Ovary (tissue), 9 donors: Measurements from ENCODE around the gene FAM163B. TPM values are rescaled to one million over a fixed set of nuclear protein-coding genes. Genes with fewer than 3 reads are reported as not detected.

ENCODE experiments used
- DNase-seq, 5 donors: peaks; one replicate each; pipeline ENCODE4 v3.0.0-alpha.2; 2019 to 2020
- H3K27ac ChIP-seq, 2 donors: fragments of 200-600 bp; one replicate each; pipeline versions ENCODE4 v1.5.1 to v1.8.0; 2019 to 2022
- H3K27me3 ChIP-seq: fragments of 200-600 bp; one replicate; pipeline ENCODE4 v1.8.0; 2022
- H3K36me3 ChIP-seq: fragments of 200-600 bp; sonication (generic); one replicate; pipeline ENCODE4 v1.5.1; 2019
- H3K4me1 ChIP-seq: one replicate; pipeline ENCODE4 v1.8.1; 2013; ENCODE audit warnings: mild to moderate bottlenecking, moderate library complexity; ENCODE audit not compliant: insufficient read depth
- H3K4me3 ChIP-seq: fragments of 200-600 bp; sonication (generic); one replicate; pipeline ENCODE4 v1.5.1; 2017
- H3K9me3 ChIP-seq, 2 donors: fragments of 200-600 bp in 1 of 2; sonication (generic) in 1 of 2; one replicate each; pipeline versions ENCODE4 v1.5.1 to v1.8.1; 2013 to 2019; ENCODE audit warnings: mild to moderate bottlenecking in 1 of 2, moderate library complexity in 1 of 2
- EP300 ChIP-seq: sonication (generic); formaldehyde crosslinking; IDR thresholded peaks from one replicate; pipeline ENCODE4 v1.6.1; 2017; ENCODE audit warnings: antibody characterized with exemption
- POLR2A ChIP-seq: fragments of 450-650 bp; IDR thresholded peaks from one replicate; pipeline ENCODE4 v1.6.1; 2017; ENCODE audit warnings: antibody characterized with exemption, mild to moderate bottlenecking, moderate library complexity
- WGBS, 3 donors: extraction: QIAGEN DNeasy Blood & Tissue Kit in 1 of 3; methylation state at CpG; one replicate each; pipeline versions ENCODE4 v1.1.5 to v1.1.7; 2013 to 2017; 5-methylcytosine and 5-hydroxymethylcytosine counted together
- intact Hi-C, 4 donors: fragments of 100-400 bp; cut with DNase I; formaldehyde crosslinking; loops; one replicate each; pipeline versions ENCODE4 v1.11.0 to v1.15.1; 2022 to 2023
- polyA plus RNA-seq, 2 donors: library from polyadenylated mRNA; stranded (reverse); fragments of 200-250 nt in 1 of 2; fragments of 350-450 nt in 1 of 2; fragmentation: Illumina TruSeq in 1 of 2; extraction: RNeasy Lipid Tissue Mini Kit (QIAGEN cat#74804) in 1 of 2; gene quantifications; one replicate each; pipeline ENCODE4 v1.2.3, GENCODE V29; 2013 to 2014
- total RNA-seq, 7 donors: library from RNA; depleted of rRNA in 2 of 7; stranded (reverse); fragments of >200 nt in 2 of 7; fragmentation: NEBNext Ultra II Directional in 3 of 7; extraction: Animal tissue kit (Norgen Biotek cat#: 25700) in 3 of 7; gene quantifications; one replicate each; pipeline versions ENCODE4 v1.1.0 to v1.2.4, GENCODE V29; 2016 to 2023
- TF ChIP-seq, protein P1 (sequence below), 3 donors: fragments of 450-650 bp in 2 of 3; fragments of 200-600 bp in 1 of 3; IDR thresholded peaks; one replicate each; pipeline versions ENCODE4 v1.5.1 to v1.8.0; 2016 to 2022; ENCODE audit warnings: antibody characterized with exemption in 3 of 3, mild to moderate bottlenecking in 1 of 3
- donor health status: DM: no; HTN: no; CAD: no; lungs with moderate emphysema.
- donor health status: DM: no; HTN: no; CAD: no.
- donor health status: Bipolar disorder and iron deficiency.
- donor health status: DM: yes; HTN: yes; CAD: no.
- donor health status: DM: no; HTN: no; CAD: no.
- donor health status: DM: yes; HTN: yes; CAD: no.

FAM163B gene
- total and polyA plus RNA-seq, 9 donors: 0.21 to 0.30 TPM; not detected in 7

DNA sequence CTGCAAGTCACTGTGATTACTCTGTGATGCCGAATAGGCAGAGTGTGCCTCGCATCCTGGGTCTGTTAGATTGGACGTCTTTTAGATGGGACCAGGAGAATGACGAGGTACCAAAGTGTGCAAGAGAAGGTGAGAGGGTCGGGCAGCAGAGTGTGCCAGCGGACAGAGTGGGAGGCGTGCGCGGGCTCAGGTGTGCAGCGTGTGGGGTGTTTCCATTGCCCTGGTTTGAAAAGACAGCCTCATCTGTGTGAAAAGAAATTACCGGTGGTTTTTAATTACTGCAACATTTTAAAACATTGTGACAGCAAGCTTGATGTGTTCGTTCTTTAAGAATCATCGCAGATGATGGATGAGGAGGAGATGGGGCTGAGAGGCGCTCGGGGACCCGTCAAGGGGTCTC, 4.2 kb upstream of the FAM163B start:
- intact Hi-C loops: no loop called here
- Histone ChIP-seq H3K4me3 (no peak overlapping the region), H3K27ac (no peak overlapping the region), H3K27me3 (no peaks in the 10 kb centered on the region), H3K4me1 (peaks cover 5% of the 10 kb centered on the region), H3K36me3 (no peaks in the 10 kb centered on the region), H3K9me3 (no peaks in the 10 kb centered on the region)
- DNase-seq: no peak
- WGBS, 3 donors: 67 to 78% (median 70%) methylated on average over 16 of the region's 16 CpGs
- no peak for TF ChIP-seq POLR2A
- TF ChIP-seq, protein P1, sequence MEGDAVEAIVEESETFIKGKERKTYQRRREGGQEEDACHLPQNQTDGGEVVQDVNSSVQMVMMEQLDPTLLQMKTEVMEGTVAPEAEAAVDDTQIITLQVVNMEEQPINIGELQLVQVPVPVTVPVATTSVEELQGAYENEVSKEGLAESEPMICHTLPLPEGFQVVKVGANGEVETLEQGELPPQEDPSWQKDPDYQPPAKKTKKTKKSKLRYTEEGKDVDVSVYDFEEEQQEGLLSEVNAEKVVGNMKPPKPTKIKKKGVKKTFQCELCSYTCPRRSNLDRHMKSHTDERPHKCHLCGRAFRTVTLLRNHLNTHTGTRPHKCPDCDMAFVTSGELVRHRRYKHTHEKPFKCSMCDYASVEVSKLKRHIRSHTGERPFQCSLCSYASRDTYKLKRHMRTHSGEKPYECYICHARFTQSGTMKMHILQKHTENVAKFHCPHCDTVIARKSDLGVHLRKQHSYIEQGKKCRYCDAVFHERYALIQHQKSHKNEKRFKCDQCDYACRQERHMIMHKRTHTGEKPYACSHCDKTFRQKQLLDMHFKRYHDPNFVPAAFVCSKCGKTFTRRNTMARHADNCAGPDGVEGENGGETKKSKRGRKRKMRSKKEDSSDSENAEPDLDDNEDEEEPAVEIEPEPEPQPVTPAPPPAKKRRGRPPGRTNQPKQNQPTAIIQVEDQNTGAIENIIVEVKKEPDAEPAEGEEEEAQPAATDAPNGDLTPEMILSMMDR (IDR thresholded peaks at IDR 0.05): no peak
- no peak for TF ChIP-seq EP300

DNA sequence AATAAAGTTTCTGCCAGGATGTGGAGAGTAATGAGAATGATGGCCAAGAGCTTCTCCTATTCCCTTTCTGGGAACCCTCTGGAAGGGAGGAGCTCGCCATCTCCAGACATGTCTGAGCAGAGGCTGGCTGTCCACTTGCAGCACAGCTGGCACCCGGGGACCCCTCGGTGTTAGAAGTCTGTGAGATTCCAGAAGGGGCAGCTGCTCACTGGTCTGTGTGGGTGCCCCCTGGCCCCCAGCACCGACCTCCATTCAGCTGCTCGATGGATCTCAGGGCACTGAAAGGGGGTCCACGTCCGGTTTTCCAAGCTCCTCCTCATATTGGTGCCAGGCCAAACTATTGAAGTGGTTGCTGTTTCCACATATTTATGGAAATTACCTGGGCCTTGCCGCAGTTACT, 3.6 kb upstream of the FAM163B start:
- intact Hi-C loops: no loop called here
- no peak overlapping the region for H3K4me3 ChIP-seq
- no peaks in the 10 kb centered on the region for H3K27me3 ChIP-seq
- DNase-seq: no peak
- 70 to 77% (median 76%) methylated on average over 8 of the region's 8 CpGs for WGBS, 3 donors
- H3K4me1 ChIP-seq: peaks cover 5% of the 10 kb centered on the region
- TF ChIP-seq POLR2A: no peak
- TF ChIP-seq EP300: no peak
- TF ChIP-seq, protein P1 (IDR thresholded peaks at IDR 0.05): no peak
- H3K9me3 ChIP-seq: no peaks in the 10 kb centered on the region
- H3K27ac ChIP-seq: no peak overlapping the region
- no peaks in the 10 kb centered on the region for H3K36me3 ChIP-seq

DNA sequence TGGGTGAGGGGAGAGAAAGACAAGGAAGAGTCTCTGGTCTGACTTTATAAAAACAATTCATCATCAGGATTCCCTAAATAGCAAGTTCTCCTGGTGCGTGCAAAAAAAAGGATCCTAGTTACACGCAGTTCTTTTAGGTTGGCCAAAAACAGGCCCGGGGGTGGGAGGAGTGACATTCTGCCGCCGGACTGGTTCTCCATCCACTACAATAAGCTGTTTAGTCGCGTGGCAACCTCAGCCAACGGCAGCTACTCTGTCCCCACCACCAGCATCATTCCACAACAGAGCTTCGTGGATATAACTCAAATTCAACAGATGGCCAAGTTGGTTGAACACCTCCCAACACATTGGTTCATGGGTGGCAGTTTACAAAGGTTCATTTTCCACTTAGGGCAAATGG, 2.9 kb upstream of the FAM163B start:
- intact Hi-C loops: no loop called here
- Histone ChIP-seq H3K27ac (no peak overlapping the region), H3K36me3 (no peaks in the 10 kb centered on the region), H3K4me3 (no peak overlapping the region), H3K4me1 (peaks cover 5% of the 10 kb centered on the region), H3K9me3 (no peaks in the 10 kb centered on the region), H3K27me3 (no peaks in the 10 kb centered on the region)
- 77 to 84% (median 77%) methylated on average over 9 of the region's 9 CpGs for WGBS, 3 donors
- no peak for TF ChIP-seq POLR2A
- no peak for TF ChIP-seq EP300
- TF ChIP-seq, protein P1 (IDR thresholded peaks at IDR 0.05): no peak
- DNase-seq: no peak

DNA sequence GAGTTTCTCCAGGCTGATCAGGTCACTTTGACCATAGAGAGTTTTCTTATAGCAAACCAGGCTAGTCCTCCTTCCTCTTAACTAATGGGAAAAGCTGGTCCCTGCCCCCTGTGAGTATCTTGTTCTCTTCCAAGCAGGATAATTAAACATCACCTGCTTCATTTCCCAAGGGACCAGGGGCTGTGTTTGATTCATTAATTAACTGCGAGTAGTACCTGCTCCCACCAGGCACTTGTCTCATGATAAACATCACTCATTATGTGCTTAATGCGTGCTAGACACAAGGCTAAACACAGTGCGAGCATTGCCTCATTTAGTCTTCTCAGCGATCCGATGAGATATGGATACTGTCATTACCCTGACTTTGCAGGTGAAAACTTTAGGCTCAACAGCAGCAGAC, 1.7 kb upstream of the FAM163B start:
- intact Hi-C loops: no loop called here
- 69 to 77% (median 76%) methylated on average over 5 of the region's 5 CpGs for WGBS, 3 donors
- no peak overlapping the region for H3K27ac ChIP-seq
- no peak for TF ChIP-seq EP300
- TF ChIP-seq, protein P1 (IDR thresholded peaks at IDR 0.05): no peak
- TF ChIP-seq POLR2A: no peak
- no peaks in the 10 kb centered on the region for H3K9me3 ChIP-seq
- H3K36me3 ChIP-seq: no peaks in the 10 kb centered on the region
- peaks cover 5% of the 10 kb centered on the region for H3K4me1 ChIP-seq
- H3K4me3 ChIP-seq: no peak overlapping the region
- H3K27me3 ChIP-seq: no peaks in the 10 kb centered on the region
- no peak for DNase-seq

DNA sequence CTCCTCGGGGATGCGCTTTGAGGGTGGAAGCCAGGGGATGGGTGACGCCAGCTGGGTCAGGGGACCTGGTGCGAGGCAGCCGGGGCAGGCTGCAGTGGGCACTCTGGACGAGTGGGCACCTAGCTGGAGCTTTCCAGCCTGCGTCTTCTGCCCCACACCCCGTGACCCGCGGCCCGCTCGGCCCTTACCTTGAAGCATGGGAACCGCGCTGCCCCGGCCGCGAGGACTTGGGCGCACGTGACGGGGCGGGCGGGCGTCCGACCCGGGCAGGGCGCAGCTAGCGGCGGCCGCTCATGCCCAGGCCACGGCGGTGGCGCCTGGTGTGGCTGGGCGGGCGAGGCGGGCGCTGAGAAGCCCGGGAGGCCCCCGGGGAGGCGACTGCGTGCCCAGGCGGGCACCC, 300 bp downstream of the FAM163B start:
- WGBS, 3 donors: 6 to 8% (median 7%) methylated on average over 24 to 41 of the region's 41 CpGs
- Histone ChIP-seq H3K36me3 (no peaks in the 10 kb centered on the region), H3K27ac (no peak overlapping the region), H3K27me3 (no peaks in the 10 kb centered on the region), H3K4me1 (peaks cover 5% of the 10 kb centered on the region), H3K4me3 (no peak overlapping the region), H3K9me3 (no peaks in the 10 kb centered on the region)
- no peak for TF ChIP-seq EP300
- TF ChIP-seq, protein P1 (IDR thresholded peaks at IDR 0.05): no peak
- no peak for TF ChIP-seq POLR2A
- intact Hi-C loops: no loop called here
- DNase-seq: no peak
